ENCODE data around the gene GRPEL2.

GRPEL2 gene

GRCh38 chr5:149320791-149321330 is 24.4 kb upstream of the GRPEL2 start:
- peak; percentile 74 for DNase-seq

GRCh38 chr5:149322518-149322917 is 22.8 kb upstream of the GRPEL2 start:
- no peak for DNase-seq

- no peak for DNase-seq
Observed at GRCh38 chr5:149323210-149323609, 22.1 kb upstream of the GRPEL2 start.

- no peak for DNase-seq
Observed at GRCh38 chr5:149323621-149324205, 21.6 kb upstream of the GRPEL2 start.

- no peak for DNase-seq
Observed at GRCh38 chr5:149324641-149325040, 20.7 kb upstream of the GRPEL2 start.

GRCh38 chr5:149325166-149325735 is 20.0 kb upstream of the GRPEL2 start:
- DNase-seq = no peak

- no peak for DNase-seq
Observed at GRCh38 chr5:149325894-149326293, 19.4 kb upstream of the GRPEL2 start.

- no peak for DNase-seq
Observed at GRCh38 chr5:149326611-149327010, 18.7 kb upstream of the GRPEL2 start.

GRCh38 chr5:149328177-149328576 is 17.1 kb upstream of the GRPEL2 start:
- no peak for DNase-seq

GRCh38 chr5:149333711-149334443 is 11.4 kb upstream of the GRPEL2 start:
- no peak for DNase-seq

- no peak for DNase-seq
Observed at GRCh38 chr5:149337736-149338135, 7.6 kb upstream of the GRPEL2 start.

GRCh38 chr5:149338364-149338763 is 6.9 kb upstream of the GRPEL2 start:
- peak; percentile 14 for DNase-seq

- DNase-seq = no peak
Observed at GRCh38 chr5:149340920-149341319, 4.4 kb upstream of the GRPEL2 start.

- no peak for DNase-seq
Observed at GRCh38 chr5:149341876-149342275, 3.4 kb upstream of the GRPEL2 start.

GRCh38 chr5:149344151-149344550 is 1.1 kb upstream of the GRPEL2 start:
- DNase-seq = no peak

GRCh38 chr5:149345892-149346222 is 558 bp downstream of the GRPEL2 start:
- peak; percentile 13 for DNase-seq

GRCh38 chr5:149348518-149348917 is 3.2 kb downstream of the GRPEL2 start:
- no peak for DNase-seq

- DNase-seq = no peak
Observed at GRCh38 chr5:149349382-149349781, 4.1 kb downstream of the GRPEL2 start.

GRCh38 chr5:149352169-149352568 is 6.9 kb downstream of the GRPEL2 start:
- no peak for DNase-seq

GRCh38 chr5:149353911-149354310 is 8.6 kb downstream of the GRPEL2 start:
- no peak for DNase-seq

GRCh38 chr5:149355688-149356087 is 10.4 kb downstream of the GRPEL2 start:
- DNase-seq = no peak

- no peak for DNase-seq
Observed at GRCh38 chr5:149356391-149356790, 11.1 kb downstream of the GRPEL2 start.

GRCh38 chr5:149357370-149358293 is 12.3 kb downstream of the GRPEL2 start, which contains the start of gene PCYOX1L:
PCYOX1L (plus strand) TSS chr5:149358046; CDS start chr5:149358069, 23 bp downstream.
- DNase-seq = peak; percentile 99
